WTC11 (cell line): ENCODE data around the gene ETS1.

Experiments used
- FOXP4 ChIP-seq: sonication (generic); formaldehyde crosslinking; IDR thresholded peaks from 2 replicates; pipeline ENCODE4 v1.8.0; 2022; ENCODE audit warnings: mild to moderate bottlenecking, missing genetic modification reagents
- TEAD4 ChIP-seq: sonication (generic); formaldehyde crosslinking; IDR thresholded peaks from 2 replicates; pipeline ENCODE4 v1.8.0; 2022; ENCODE audit warnings: mild to moderate bottlenecking, missing genetic modification reagents

GRCh38 chr11:128463371-128463829, 124.0 kb downstream of the ETS1 start:
- no peak for TF ChIP-seq FOXP4 (CRISPR knock-in tag)
- TF ChIP-seq TEAD4: no peak
